ENCODE data around the gene LENG8.

LENG8 gene

GRCh38 chr19:54448774-54449700 is at the start of gene LENG8:
Gene LENG8 (plus strand): TSS chr19:54449199. CDS start chr19:54451345, 2,146 bp downstream.
- peak; percentile 100 for DNase-seq

DNA sequence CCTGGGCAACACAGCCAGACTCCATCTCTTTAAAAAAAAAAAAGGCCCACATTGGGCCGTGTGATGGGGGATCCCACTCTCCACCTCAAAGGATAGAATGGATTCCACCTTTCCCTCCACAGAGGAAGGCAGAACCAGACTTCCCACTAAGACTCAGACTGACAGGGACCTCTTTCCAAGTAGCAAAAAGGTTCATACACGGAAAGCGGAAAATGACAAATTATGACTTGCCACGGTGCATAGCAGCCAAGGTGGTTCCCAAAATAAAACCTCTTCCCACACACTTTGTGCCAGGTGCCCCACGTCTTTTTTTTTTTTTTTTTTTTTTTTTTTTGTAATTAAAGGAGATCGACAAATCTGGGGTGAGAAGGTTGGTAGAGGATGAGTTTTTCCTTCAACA is 48.1 kb upstream of the LENG8 start:
- no peak for DNase-seq

DNA sequence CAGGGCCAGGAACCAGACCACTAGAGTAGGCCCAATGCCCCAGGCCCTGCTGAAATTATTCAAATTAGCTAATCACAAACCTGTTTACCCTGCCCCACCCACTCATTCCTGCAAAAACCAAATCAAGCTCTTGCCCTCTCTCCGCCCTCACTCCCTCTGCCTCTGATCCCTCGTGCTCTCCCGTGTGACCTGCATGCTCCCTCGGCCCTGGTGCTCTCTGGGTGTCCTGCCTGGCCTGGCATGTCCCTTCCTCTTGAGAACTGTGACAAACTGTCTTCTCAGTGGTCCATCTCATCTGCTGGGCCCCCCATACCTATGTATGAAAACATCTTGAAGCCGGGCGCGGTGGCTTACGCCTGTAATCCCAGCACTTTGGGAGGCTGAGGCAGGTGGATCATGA is 45.9 kb upstream of the LENG8 start:
- no peak for DNase-seq

DNA sequence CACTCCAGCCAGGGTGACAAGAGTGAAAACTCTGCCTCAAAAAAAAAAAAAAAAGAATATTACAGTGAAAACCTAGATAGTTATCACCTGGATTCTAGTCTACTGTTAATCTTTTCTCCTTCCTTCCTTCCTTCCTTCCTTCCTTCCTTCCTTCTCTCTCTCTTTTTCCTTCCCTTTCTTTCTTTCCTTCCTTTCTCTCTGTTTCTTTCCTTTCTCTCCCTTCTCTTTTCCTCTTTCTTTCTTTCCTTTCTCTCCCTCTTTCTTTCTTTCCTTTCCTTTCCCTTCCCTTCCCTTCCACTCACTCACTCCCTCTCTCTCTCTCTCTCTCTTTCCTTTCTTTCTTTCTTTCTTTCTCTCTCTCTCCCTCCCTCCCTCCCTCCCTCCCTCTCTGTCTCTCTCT is 43.4 kb upstream of the LENG8 start:
- no peak for DNase-seq

- no peak for DNase-seq
These were observed 41.2 kb upstream of the LENG8 start for GRCh38 chr19:54407780-54408179.

DNA sequence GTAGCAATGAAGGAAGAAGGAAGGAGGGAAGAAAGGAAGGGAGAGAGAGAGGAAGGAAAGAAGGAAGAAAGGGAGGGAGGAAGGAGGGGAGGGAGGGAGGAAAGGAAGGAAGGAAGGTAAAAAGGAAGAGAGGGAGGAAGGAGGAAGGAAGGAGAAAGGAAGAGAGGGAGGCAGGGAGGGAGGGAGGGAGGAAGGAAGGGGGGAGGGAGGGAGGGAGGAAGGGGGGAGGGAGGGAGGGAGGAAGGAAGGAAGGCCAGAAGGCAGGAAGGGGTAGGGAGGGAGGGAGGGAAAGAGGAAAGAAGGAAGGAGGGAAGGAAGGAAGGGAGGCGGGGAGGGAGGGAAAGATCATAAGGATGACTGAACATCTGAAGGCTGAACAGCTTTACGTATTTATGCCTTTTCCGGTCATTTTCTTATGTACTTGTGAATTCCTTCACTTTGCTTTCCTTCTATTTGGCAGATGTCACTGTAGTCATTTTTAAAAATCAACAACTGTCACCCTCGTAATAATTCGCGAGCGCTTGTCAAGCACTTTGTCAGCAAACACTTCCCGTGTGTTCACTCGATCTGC is 40.5 kb upstream of the LENG8 start:
- no peak for DNase-seq

DNA sequence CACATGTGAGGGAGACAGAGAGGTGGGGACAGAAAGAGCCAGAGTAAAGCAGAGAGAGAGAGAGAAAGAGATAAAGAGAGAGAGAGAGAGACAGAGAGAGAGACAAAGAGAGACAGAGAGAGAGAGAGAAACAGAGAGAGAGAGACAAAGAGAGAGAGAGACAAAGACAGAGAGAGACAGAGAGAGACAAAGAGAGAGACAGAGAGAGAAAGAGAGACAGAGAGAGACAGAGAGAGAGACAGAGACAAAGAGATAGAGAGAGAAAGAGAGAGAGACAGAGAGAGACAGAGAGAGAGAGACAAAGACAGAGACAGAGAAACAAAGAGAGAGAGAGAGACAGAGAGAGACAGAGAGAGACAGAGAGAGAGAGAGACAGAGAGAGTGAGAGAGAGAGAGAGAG is 38.0 kb upstream of the LENG8 start:
- no peak for DNase-seq

- DNase-seq = no peak
These were observed 36.1 kb upstream of the LENG8 start for GRCh38 chr19:54412877-54413276.

GRCh38 chr19:54414156-54414555 is 34.8 kb upstream of the LENG8 start:
- no peak for DNase-seq

DNA sequence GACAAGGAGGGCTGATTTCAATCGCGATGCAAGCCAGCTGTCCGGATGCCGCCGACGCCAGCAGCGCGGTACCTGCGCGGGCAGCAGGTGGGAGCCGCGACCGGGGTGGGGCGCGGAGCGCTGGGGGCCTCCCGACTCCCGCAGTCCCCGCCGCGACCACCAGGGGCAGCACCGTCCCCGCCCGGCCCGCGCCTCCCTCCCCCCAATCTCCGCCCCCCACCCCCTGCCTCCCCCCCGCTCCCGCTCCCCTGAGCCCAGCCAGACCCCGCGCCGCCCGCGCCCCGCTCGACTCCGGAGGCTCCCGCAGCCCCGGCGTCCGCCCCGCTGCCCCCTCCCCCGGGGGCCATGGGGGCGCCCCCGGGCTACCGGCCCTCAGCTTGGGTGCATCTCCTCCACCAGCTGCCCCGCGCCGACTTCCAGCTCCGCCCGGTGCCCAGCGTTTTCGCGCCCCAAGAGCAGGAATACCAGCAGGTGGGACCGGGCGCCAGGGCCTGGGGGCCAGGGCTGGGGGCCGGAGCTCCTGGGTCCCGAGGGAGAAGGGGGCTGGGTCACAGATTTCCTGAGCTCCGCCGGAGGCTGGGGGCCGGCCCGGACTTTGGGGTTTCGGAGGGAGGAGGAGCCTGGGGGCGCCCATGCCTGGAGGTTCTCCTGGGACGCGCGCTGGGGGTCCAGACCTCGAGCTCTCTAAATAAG is 33.6 kb upstream of the LENG8 start, which contains the start of gene TTYH1:
TSS of gene TTYH1 (plus strand) at position 257 of the 693 bp plus-strand sequence. CDS start at position 346, 89 bp downstream.
- peak; percentile 58 for DNase-seq

DNA sequence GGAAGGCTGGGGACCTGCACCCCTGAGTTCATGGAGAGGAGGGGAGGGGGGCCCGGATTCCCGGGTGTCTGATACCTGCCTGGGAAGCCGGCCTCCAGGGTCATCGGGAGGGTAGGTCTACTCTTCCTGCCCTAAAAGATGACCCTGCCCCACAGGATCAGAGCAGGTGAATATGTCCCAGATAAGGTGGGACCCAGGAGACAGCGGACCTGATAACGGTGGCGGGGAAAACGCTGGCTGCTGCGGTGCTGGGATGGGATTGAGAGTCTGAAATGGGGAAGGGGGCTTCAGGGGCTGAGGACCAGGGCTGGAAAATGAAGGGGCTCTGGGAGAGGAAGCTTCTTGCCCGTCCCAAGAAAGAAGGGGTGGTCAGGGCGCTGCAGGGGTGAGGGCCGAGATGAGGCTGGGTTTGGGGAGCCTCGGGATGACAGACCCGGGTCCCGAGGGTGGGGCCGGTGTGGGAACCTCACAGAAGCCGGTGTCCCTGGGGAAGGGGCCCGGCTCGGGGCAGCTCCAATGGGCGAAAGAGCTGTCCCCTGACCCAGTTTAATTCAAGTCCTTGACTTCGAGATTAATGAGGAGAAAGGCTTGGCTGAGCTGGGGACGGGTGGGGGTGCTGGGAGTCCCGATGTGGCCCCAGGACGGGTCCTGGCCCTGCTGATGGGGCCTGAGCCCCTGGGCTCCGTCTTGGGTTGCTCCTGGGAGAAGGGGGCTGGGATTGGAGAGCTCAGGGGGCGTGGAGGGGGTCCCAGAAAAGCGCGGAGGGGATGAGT is 32.9 kb upstream of the LENG8 start:
- no peak for DNase-seq

DNA sequence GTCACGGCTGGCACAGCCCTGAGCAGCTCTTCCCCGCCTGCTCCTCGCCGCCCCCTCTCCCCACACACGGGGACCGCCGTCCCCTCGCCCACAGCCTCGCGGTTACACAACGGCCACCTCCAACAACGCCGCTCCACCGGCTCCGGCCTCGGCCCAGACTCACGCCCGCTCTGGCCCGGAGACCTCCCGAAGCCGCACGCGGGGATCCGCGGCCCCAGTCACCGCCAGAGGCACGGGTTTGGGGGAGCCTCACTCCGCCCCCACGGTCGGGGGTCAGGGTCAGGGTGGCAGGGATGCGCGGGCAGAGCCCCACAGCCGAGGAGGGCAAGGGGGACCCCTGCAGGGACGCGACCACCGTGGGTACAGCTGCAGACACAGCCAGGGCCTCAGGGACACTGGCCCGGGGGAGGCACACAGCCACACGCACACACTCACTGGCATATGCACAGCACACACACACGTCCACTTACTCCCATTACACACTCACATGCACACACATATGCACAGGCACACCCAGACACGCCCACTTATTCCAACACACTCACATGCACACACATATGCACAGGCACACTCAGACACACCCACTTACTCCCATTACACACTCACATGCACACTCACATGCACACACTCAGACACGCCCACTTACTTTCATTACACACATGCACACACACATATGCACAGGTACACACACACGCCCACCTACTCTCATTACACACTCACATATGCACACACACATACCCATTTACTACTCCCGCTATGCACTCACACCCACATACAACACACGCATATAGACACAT is 32.1 kb upstream of the LENG8 start:
- DNase-seq = no peak

GRCh38 chr19:54418030-54418929 is 30.7 kb upstream of the LENG8 start:
- DNase-seq = peak; percentile 74

DNA sequence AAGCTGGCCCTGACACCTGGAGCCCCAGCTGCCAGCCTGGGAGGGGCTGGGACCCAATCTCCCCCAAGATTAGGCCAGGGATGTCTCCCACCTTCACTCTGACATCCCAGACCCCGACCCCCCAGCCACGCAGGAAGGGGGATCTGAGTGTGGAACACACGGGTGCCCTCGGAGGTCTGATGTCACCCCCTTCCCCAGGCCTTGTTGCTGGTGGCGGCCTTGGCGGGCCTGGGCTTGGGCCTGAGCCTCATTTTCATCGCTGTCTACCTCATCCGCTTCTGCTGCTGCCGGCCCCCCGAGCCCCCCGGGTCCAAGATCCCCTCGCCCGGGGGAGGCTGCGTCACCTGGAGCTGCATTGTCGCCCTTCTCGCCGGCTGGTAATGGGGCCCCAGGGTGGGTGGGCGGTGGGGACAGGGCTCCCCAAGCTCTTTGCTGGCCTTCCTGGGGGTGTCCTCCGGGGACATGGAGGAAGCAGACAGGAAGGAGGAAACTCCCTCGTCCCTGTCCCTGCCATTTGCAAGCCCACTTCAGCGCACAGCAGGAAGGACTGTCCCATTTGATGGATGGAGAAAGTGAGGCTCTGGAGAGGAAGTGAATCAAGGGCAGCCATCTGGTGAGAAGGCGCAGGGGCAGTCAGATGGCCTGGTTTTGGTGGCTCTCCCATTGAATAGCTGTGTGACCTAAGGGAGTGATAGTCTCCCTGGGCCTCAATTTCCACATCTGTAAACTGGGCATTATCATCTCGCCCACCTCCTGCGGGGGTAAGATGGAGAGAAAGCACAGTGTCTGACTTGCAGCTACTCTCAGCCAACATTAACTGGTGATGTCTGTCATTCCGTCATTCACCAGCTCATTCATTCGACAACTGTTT is 29.8 kb upstream of the LENG8 start:
- DNase-seq = no peak

GRCh38 chr19:54420068-54420382 is 29.0 kb upstream of the LENG8 start:
- no peak for DNase-seq

- DNase-seq = peak; percentile 93
These were observed 28.4 kb upstream of the LENG8 start for GRCh38 chr19:54420383-54421168.

- no peak for DNase-seq
These were observed 27.9 kb upstream of the LENG8 start for GRCh38 chr19:54421169-54421516.

- no peak for DNase-seq
These were observed 27.5 kb upstream of the LENG8 start for GRCh38 chr19:54421521-54421920.

DNA sequence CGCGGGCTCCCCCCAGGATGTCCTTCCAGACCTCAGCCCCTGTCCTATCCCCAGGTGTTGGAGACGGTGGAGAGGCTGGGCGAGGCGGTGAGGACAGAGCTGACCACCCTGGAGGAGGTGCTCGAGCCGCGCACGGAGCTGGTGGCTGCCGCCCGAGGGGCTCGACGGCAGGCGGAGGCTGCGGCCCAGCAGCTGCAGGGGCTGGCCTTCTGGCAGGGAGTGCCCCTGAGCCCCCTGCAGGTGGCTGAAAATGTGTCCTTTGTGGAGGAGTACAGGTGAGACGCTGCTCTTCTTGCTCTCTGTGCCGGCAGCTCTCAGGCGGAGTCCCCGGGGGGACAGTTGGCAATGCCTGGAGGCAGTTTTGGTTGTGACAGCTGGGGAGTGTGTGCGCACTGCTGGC is 26.9 kb upstream of the LENG8 start:
- DNase-seq = no peak
